ENCODE results near the gene PSD4. TPM values are rescaled to one million over a fixed set of nuclear protein-coding genes. Genes with fewer than 3 reads are reported as not detected.
"Not testable (repeated sequence)": the region's sequence is repeated elsewhere in the genome, so short reads cannot be mapped to it uniquely, and the experiment has no call there.

PSD4 gene
- total RNA-seq, 1 donor from 2014 or later = 27.1 TPM

GRCh38 chr2:113233593-113234550, 60.1 kb downstream of the PSD4 start:
- Mint-ChIP-seq H3K9me3 (ENCODE audit: low read depth) (peaks cover 3% of the 10 kb centered on the region), H3K4me1 (ENCODE audit: low read depth) (peaks cover 4% of the 10 kb centered on the region), H3K36me3 (ENCODE audit: insufficient read depth) (no peaks in the 10 kb centered on the region), H3K27me3 (peaks cover 11% of the 10 kb centered on the region), H3K4me3 (ENCODE audit: low read depth) (no peak overlapping the region), H3K27ac (no peak overlapping the region)
- TF ChIP-seq CTCF (IDR thresholded peaks at IDR 0.05; ENCODE audit: unreplicated experiment) = no peak
- no peak for DNase-seq (ENCODE audit: low spot score, unreplicated experiment)

DNA sequence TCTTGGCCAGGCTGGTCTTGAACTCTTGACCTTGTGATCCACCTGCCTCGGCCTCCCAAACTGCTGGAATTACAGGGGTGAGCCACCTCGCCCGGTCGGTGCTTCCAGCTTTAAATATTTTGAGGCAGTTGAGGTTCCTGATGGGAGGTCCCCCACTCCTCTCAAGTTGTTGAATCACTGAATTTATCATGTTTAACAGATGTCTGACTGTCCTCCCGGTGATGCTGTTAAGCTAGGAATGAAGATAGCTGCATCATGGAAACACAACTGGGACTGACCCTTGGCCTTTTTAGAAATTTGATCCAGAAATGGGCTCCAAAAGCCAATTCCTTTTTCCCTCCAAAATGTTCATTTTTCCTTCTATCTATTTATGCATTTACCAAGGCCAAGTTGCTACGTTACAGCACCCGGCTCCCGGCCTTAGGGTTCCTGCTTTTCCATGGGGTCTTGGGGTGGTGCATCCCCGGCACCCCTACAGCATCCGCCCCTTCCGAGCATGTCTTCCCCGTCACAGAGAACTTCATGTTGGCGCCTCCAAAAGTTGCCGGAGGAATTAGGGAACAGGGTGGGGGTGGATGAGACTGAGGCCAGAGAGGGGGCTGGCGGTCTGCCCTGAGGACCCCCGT, 61.1 kb downstream of the PSD4 start:
- peaks cover 2% of the 10 kb centered on the region for H3K4me1 Mint-ChIP-seq (ENCODE audit: low read depth)
- H3K27ac Mint-ChIP-seq = no peak overlapping the region
- TF ChIP-seq CTCF (IDR thresholded peaks at IDR 0.05; ENCODE audit: unreplicated experiment) = no peak
- H3K9me3 Mint-ChIP-seq (ENCODE audit: low read depth) = peaks cover 3% of the 10 kb centered on the region
- peaks cover 8% of the 10 kb centered on the region for H3K27me3 Mint-ChIP-seq
- H3K36me3 Mint-ChIP-seq (ENCODE audit: insufficient read depth) = no peaks in the 10 kb centered on the region
- DNase-seq (ENCODE audit: low spot score, unreplicated experiment) = no peak
- no peak overlapping the region for H3K4me3 Mint-ChIP-seq (ENCODE audit: low read depth)

- H3K27me3 Mint-ChIP-seq; H3K9me3 Mint-ChIP-seq (ENCODE audit: low read depth); H3K4me3 Mint-ChIP-seq (ENCODE audit: low read depth); H3K4me1 Mint-ChIP-seq (ENCODE audit: low read depth); H3K27ac Mint-ChIP-seq; DNase-seq (ENCODE audit: low spot score, unreplicated experiment); H3K36me3 Mint-ChIP-seq (ENCODE audit: insufficient read depth): not testable (repeated sequence)
Measured at GRCh38 chr2:113235347-113236226, 61.8 kb downstream of the PSD4 start.

- H3K4me1 Mint-ChIP-seq (ENCODE audit: low read depth) = no peaks in the 10 kb centered on the region
Measured at GRCh38 chr2:113236367-113237159, 62.8 kb downstream of the PSD4 start.

More at GRCh38 chr2:113236367-113237159, 62.8 kb downstream of the PSD4 start:
- no peak for TF ChIP-seq CTCF (IDR thresholded peaks at IDR 0.05; ENCODE audit: unreplicated experiment)
- Mint-ChIP-seq H3K36me3 (ENCODE audit: insufficient read depth) (no peaks in the 10 kb centered on the region), H3K4me3 (ENCODE audit: low read depth) (no peak overlapping the region), H3K27me3 (peaks cover 6% of the 10 kb centered on the region), H3K9me3 (ENCODE audit: low read depth) (peaks cover 3% of the 10 kb centered on the region), H3K27ac (peak overlapping the region; percentile 80)
- no peak for DNase-seq (ENCODE audit: low spot score, unreplicated experiment)
